ENCODE results near the gene WWOX.
"Not testable (repeated sequence)": the region's sequence is repeated elsewhere in the genome, so short reads cannot be mapped to it uniquely, and the experiment has no call there.

Gene WWOX

GRCh38 chr16:78099271-78100111 lies at the start of gene WWOX:
WWOX (plus strand) TSS chr16:78099654.
- peak; percentile 93 for DNase-seq

GRCh38 chr16:78050734-78051400 lies 48.6 kb upstream of the WWOX start:
- no peak for DNase-seq

GRCh38 chr16:78057803-78058564 lies 41.5 kb upstream of the WWOX start:
- DNase-seq: no peak

- not testable (repeated sequence) for DNase-seq
Observed at GRCh38 chr16:78059806-78060205, 39.6 kb upstream of the WWOX start.

GRCh38 chr16:78060295-78060694 lies 39.2 kb upstream of the WWOX start:
- no peak for DNase-seq

- no peak for DNase-seq
Observed at GRCh38 chr16:78060809-78061208, 38.6 kb upstream of the WWOX start.

GRCh38 chr16:78065319-78065718 lies 34.1 kb upstream of the WWOX start:
- DNase-seq: no peak

- no peak for DNase-seq
Observed at GRCh38 chr16:78069913-78070312, 29.5 kb upstream of the WWOX start.

- no peak for DNase-seq
Observed at GRCh38 chr16:78072275-78072674, 27.2 kb upstream of the WWOX start.

- DNase-seq: no peak
Observed at GRCh38 chr16:78075800-78076199, 23.7 kb upstream of the WWOX start.

- DNase-seq: no peak
Observed at GRCh38 chr16:78081341-78081740, 18.1 kb upstream of the WWOX start.

GRCh38 chr16:78091419-78091818 lies 8.0 kb upstream of the WWOX start:
- no peak for DNase-seq

- no peak for DNase-seq
Observed at GRCh38 chr16:78092758-78093157, 6.7 kb upstream of the WWOX start.

GRCh38 chr16:78094166-78094565 lies 5.3 kb upstream of the WWOX start:
- no peak for DNase-seq

GRCh38 chr16:78094998-78095397 lies 4.5 kb upstream of the WWOX start:
- DNase-seq: no peak

- DNase-seq: no peak
Observed at GRCh38 chr16:78096386-78096785, 3.1 kb upstream of the WWOX start.

- DNase-seq: no peak
Observed at GRCh38 chr16:78097548-78097947, 1.9 kb upstream of the WWOX start.

GRCh38 chr16:78098087-78098486 lies 1.4 kb upstream of the WWOX start:
- no peak for DNase-seq

- DNase-seq: no peak
Observed at GRCh38 chr16:78098595-78099270, 721 bp upstream of the WWOX start.

GRCh38 chr16:78100112-78100467 lies 636 bp downstream of the WWOX start:
- DNase-seq: no peak

GRCh38 chr16:78102122-78102660 lies 2.7 kb downstream of the WWOX start:
- no peak for DNase-seq

GRCh38 chr16:78102865-78103264 lies 3.4 kb downstream of the WWOX start:
- no peak for DNase-seq

- DNase-seq: no peak
Observed at GRCh38 chr16:78105517-78105916, 6.1 kb downstream of the WWOX start.
